Measurements from ENCODE around the gene RNF115. TPM values are rescaled to one million over a fixed set of nuclear protein-coding genes. Genes with fewer than 3 reads are reported as not detected.

The RNF115 gene
- total RNA-seq, 1 experiment from 2014 or later, result 11.0 TPM

- Histone ChIP-seq H3K56ac (ENCODE audit: insufficient read length, low read depth, low read length) (no peak overlapping the region), H2BK120ac (ENCODE audit: low read depth, low read length, poor library complexity, severe bottlenecking) (no peak overlapping the region), H2BK5ac (ENCODE audit: insufficient read length, low read length) (no peak overlapping the region), H3K4ac (ENCODE audit: low read depth, low read length) (no peak overlapping the region), H3K18ac (ENCODE audit: insufficient read length, low read depth, low read length) (no peak overlapping the region), H3K4me2 (ENCODE audit: insufficient read depth, insufficient read length, low read length) (no peak overlapping the region), H3K79me1 (ENCODE audit: insufficient read depth, low read depth, low read length, poor library complexity, severe bottlenecking) (no peaks in the 10 kb centered on the region), H2BK20ac (ENCODE audit: low read depth, low read length, poor library complexity, severe bottlenecking) (no peak overlapping the region), H4K5ac (ENCODE audit: insufficient read length, low read depth, low read length) (no peak overlapping the region), H3K9ac (ENCODE audit: extremely low read depth, insufficient read length, low read length) (no peak overlapping the region), H2BK15ac (ENCODE audit: low read depth, low read length) (no peak overlapping the region), H2AK5ac (ENCODE audit: insufficient read length, low read length) (no peak overlapping the region), H3K27me3 (ENCODE audit: insufficient read depth, low read length) (no peaks in the 10 kb centered on the region), H4K91ac (ENCODE audit: insufficient read length, low read depth, low read length) (no peak overlapping the region), H3K23ac (ENCODE audit: insufficient read length, low read depth, low read length) (no peak overlapping the region), H3K14ac (ENCODE audit: insufficient read depth, low read length) (no peak overlapping the region), H3K4me1 (ENCODE audit: insufficient read depth, low read length) (peaks cover 2% of the 10 kb centered on the region; the same call in 1 of the 2 replicates), H3K79me2 (ENCODE audit: insufficient read depth, low read length) (no peaks in the 10 kb centered on the region), H2AFZ (ENCODE audit: low read length) (no peak overlapping the region), H3K27ac (ENCODE audit: insufficient read length, low read depth, low read length) (no peak overlapping the region), H3K23me2 (ENCODE audit: insufficient read length, low read depth, low read length, poor library complexity, severe bottlenecking) (no peaks in the 10 kb centered on the region), H2BK12ac (ENCODE audit: insufficient read length, low read depth, low read length) (no peak overlapping the region), H3K9me3 (ENCODE audit: control insufficient read depth, low read depth, low read length) (no peaks in the 10 kb centered on the region), H4K8ac (replicated peaks; ENCODE audit: insufficient read length, low read depth, low read length) (no peak overlapping the region), H4K20me1 (ENCODE audit: control insufficient read depth, insufficient read depth, insufficient read length) (no peaks in the 10 kb centered on the region), H3T11ph (ENCODE audit: low read length) (no peak overlapping the region)
- Mint-ChIP-seq H3K9me3 (no peaks in the 10 kb centered on the region), H3K4me3 (no peak overlapping the region), H3K4me1 (peaks cover 15 to 17% of the 10 kb centered on the region in 2 experiments; a peak in 3 of 4 replicates), H3K27me3 (ENCODE audit: low read depth) (peaks cover 5% of the 10 kb centered on the region; the same call in 1 of the 2 replicates), H3K27ac (no peak overlapping the region), H3K36me3 (ENCODE audit: insufficient read depth in 1 of 3, low read depth in 3 of 3) (no peaks in the 10 kb centered on the region)
- WGBS (ENCODE audit: extremely low coverage, insufficient read length, low lambda C conversion rate), result no CpG with 5 or more reads among the region's 2 CpGs
- no peak for DNase-seq
- no peak for TF ChIP-seq CTCF (conservative IDR thresholded peaks at IDR 0.05)
Measured at GRCh38 chr1:145706086-145706664, 117.7 kb downstream of the RNF115 start.
